ENCODE data around the gene FAM217A. TPM values are rescaled to one million over a fixed set of nuclear protein-coding genes. Genes with fewer than 3 reads are reported as not detected.

The FAM217A gene
- total and polyA plus RNA-seq, 2 of the 13 experiments (the other 11 are each of a cell fraction or from before 2014, with no cell fraction given), result not detected

- TF ChIP-seq SKI (IDR thresholded peaks at IDR 0.05; ENCODE audit: partially characterized antibody) (peak; percentile 87), ZNF205 (CRISPR knock-in tag; IDR thresholded peaks at IDR 0.05) (peak; percentile 64; the same call in 1 of the 2 replicates), SIN3B (IDR thresholded peaks at IDR 0.05; ENCODE audit: low read length) (no peak), ZNF777 (CRISPR knock-in tag; IDR thresholded peaks at IDR 0.05) (no peak), PCBP1 (IDR thresholded peaks at IDR 0.05; ENCODE audit: borderline replicate concordance, low read depth, low read length) (no peak), SIX1 (CRISPR knock-in tag; IDR thresholded peaks at IDR 0.05; ENCODE audit: borderline replicate concordance) (peak; percentile 80; the same call in 1 of the 2 replicates), ETS1 (CRISPR knock-in tag; IDR thresholded peaks at IDR 0.05) (no peak), ZNF558 (CRISPR knock-in tag; IDR thresholded peaks at IDR 0.05; ENCODE audit: borderline replicate concordance) (no peak), ZNF557 (CRISPR knock-in tag; IDR thresholded peaks at IDR 0.05) (no peak), ETV6 (CRISPR knock-in tag; conservative IDR thresholded peaks at IDR 0.05) (0 out of 2 replicates have a peak, but pooled peaks have one; percentile 45), U2AF2 (IDR thresholded peaks at IDR 0.05; ENCODE audit: low read depth, low read length) (no peak), ZNF12 (CRISPR knock-in tag; IDR thresholded peaks at IDR 0.05) (peak; percentile 82), IKZF4 (CRISPR knock-in tag; IDR thresholded peaks at IDR 0.05; ENCODE audit: borderline replicate concordance, low read depth, not compliant biosample characterization) (no peak), NCOA5 (CRISPR knock-in tag; IDR thresholded peaks at IDR 0.05) (no peak), FOXC1 (CRISPR knock-in tag; IDR thresholded peaks at IDR 0.05; ENCODE audit: borderline replicate concordance) (peak; percentile 70; the same call in 1 of the 2 replicates), ZNF562 (CRISPR knock-in tag; IDR thresholded peaks at IDR 0.05; ENCODE audit: borderline replicate concordance) (no peak)
- TF ChIP-seq, protein P1, sequence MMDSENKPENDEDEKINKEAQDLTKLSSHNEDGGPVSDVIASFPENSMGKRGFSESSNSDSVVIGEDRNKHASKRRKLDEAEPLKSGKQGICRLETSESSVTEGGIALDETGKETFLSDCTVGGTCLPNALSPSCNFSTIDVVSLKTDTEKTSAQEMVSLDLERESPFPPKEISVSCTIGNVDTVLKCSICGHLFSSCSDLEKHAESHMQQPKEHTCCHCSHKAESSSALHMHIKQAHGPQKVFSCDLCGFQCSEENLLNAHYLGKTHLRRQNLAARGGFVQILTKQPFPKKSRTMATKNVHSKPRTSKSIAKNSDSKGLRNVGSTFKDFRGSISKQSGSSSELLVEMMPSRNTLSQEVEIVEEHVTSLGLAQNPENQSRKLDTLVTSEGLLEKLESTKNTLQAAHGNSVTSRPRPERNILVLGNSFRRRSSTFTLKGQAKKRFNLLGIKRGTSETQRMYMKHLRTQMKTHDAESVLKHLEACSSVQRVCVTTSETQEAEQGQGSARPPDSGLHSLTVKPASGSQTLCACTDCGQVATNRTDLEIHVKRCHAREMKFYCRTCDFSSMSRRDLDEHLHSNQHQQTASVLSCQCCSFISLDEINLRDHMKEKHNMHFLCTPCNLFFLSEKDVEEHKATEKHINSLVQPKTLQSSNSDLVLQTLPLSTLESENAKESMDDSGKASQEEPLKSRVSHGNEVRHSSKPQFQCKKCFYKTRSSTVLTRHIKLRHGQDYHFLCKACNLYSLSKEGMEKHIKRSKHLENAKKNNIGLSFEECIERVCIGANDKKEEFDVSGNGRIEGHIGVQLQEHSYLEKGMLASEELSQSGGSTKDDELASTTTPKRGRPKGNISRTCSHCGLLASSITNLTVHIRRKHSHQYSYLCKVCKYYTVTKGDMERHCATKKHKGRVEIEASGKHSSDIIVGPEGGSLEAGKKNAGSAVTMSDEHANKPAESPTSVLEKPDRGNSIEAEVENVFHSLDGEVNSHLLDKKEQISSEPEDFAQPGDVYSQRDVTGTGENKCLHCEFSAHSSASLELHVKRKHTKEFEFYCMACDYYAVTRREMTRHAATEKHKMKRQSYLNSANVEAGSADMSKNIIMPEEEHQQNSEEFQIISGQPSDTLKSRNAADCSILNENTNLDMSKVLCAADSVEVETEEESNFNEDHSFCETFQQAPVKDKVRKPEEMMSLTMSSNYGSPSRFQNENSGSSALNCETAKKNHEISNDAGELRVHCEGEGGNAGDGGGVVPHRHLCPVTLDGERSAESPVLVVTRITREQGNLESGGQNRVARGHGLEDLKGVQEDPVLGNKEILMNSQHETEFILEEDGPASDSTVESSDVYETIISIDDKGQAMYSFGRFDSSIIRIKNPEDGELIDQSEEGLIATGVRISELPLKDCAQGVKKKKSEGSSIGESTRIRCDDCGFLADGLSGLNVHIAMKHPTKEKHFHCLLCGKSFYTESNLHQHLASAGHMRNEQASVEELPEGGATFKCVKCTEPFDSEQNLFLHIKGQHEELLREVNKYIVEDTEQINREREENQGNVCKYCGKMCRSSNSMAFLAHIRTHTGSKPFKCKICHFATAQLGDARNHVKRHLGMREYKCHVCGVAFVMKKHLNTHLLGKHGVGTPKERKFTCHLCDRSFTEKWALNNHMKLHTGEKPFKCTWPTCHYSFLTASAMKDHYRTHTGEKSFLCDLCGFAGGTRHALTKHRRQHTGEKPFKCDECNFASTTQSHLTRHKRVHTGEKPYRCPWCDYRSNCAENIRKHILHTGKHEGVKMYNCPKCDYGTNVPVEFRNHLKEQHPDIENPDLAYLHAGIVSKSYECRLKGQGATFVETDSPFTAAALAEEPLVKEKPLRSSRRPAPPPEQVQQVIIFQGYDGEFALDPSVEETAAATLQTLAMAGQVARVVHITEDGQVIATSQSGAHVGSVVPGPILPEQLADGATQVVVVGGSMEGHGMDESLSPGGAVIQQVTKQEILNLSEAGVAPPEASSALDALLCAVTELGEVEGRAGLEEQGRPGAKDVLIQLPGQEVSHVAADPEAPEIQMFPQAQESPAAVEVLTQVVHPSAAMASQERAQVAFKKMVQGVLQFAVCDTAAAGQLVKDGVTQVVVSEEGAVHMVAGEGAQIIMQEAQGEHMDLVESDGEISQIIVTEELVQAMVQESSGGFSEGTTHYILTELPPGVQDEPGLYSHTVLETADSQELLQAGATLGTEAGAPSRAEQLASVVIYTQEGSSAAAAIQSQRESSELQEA (CRISPR knock-in tag; IDR thresholded peaks at IDR 0.05; ENCODE audit: not compliant biosample characterization), result no peak
- TF ChIP-seq, protein P2, sequence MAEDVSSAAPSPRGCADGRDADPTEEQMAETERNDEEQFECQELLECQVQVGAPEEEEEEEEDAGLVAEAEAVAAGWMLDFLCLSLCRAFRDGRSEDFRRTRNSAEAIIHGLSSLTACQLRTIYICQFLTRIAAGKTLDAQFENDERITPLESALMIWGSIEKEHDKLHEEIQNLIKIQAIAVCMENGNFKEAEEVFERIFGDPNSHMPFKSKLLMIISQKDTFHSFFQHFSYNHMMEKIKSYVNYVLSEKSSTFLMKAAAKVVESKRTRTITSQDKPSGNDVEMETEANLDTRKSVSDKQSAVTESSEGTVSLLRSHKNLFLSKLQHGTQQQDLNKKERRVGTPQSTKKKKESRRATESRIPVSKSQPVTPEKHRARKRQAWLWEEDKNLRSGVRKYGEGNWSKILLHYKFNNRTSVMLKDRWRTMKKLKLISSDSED (CRISPR knock-in tag; IDR thresholded peaks at IDR 0.05), result no peak
- TF ChIP-seq, protein P3, sequence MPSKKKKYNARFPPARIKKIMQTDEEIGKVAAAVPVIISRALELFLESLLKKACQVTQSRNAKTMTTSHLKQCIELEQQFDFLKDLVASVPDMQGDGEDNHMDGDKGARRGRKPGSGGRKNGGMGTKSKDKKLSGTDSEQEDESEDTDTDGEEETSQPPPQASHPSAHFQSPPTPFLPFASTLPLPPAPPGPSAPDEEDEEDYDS (CRISPR knock-in tag; IDR thresholded peaks at IDR 0.05), result peak; percentile 69; the same call in 1 of the 2 replicates
Measured at GRCh38 chr6:4102687-4103244, 23.8 kb upstream of the FAM217A start (continued).

Measured in HepG2 (cell line).